ENCODE results near the gene ZNF644.

- TF ChIP-seq, protein P1, sequence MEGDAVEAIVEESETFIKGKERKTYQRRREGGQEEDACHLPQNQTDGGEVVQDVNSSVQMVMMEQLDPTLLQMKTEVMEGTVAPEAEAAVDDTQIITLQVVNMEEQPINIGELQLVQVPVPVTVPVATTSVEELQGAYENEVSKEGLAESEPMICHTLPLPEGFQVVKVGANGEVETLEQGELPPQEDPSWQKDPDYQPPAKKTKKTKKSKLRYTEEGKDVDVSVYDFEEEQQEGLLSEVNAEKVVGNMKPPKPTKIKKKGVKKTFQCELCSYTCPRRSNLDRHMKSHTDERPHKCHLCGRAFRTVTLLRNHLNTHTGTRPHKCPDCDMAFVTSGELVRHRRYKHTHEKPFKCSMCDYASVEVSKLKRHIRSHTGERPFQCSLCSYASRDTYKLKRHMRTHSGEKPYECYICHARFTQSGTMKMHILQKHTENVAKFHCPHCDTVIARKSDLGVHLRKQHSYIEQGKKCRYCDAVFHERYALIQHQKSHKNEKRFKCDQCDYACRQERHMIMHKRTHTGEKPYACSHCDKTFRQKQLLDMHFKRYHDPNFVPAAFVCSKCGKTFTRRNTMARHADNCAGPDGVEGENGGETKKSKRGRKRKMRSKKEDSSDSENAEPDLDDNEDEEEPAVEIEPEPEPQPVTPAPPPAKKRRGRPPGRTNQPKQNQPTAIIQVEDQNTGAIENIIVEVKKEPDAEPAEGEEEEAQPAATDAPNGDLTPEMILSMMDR (IDR thresholded peaks at IDR 0.05; ENCODE audit: low read length) = no peak
- no peak for TF ChIP-seq EZH2 (IDR thresholded peaks at IDR 0.05; ENCODE audit: borderline replicate concordance, low read length)
Observed at GRCh38 chr1:91054780-91055481, 33.1 kb upstream of the ZNF644 start.
